Breast epithelium (tissue), 3 donors: ENCODE results near the gene DUS3L.

Experiments
- POLR2A ChIP-seq: fragments of 450-650 bp; IDR thresholded peaks from one replicate; pipeline ENCODE4 v1.6.1; 2016; ENCODE audit warnings: antibody characterized with exemption, mild to moderate bottlenecking, moderate library complexity
- TF ChIP-seq, protein P1 (sequence below), 3 donors: fragments of 450-650 bp; IDR thresholded peaks; one replicate each; pipeline ENCODE4 v1.5.1; 2016 to 2017; ENCODE audit warnings: antibody characterized with exemption in 3 of 3, mild to moderate bottlenecking in 3 of 3, moderate library complexity in 3 of 3

- TF ChIP-seq, protein P1, sequence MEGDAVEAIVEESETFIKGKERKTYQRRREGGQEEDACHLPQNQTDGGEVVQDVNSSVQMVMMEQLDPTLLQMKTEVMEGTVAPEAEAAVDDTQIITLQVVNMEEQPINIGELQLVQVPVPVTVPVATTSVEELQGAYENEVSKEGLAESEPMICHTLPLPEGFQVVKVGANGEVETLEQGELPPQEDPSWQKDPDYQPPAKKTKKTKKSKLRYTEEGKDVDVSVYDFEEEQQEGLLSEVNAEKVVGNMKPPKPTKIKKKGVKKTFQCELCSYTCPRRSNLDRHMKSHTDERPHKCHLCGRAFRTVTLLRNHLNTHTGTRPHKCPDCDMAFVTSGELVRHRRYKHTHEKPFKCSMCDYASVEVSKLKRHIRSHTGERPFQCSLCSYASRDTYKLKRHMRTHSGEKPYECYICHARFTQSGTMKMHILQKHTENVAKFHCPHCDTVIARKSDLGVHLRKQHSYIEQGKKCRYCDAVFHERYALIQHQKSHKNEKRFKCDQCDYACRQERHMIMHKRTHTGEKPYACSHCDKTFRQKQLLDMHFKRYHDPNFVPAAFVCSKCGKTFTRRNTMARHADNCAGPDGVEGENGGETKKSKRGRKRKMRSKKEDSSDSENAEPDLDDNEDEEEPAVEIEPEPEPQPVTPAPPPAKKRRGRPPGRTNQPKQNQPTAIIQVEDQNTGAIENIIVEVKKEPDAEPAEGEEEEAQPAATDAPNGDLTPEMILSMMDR (IDR thresholded peaks at IDR 0.05) = no peak
- no peak for TF ChIP-seq POLR2A
Measured at GRCh38 chr19:5773276-5773675, 17.7 kb downstream of the DUS3L start.
